Parathyroid adenoma (tissue), 2 donors: ENCODE measurements around the gene DXO.
"Not testable (repeated sequence)": the region's sequence is repeated elsewhere in the genome, so short reads cannot be mapped to it uniquely, and the experiment has no call there.

Experiments
- H2AFZ ChIP-seq: fragments of 300-600 bp; sonication (generic); one replicate; pipeline ENCODE4 v1.7.0; 2017; ENCODE audit warnings: antibody characterized with exemption, mild to moderate bottlenecking
- H3K27ac ChIP-seq: fragments of 300-600 bp; sonication (generic); one replicate; pipeline ENCODE4 v1.7.0; 2017
- H3K27me3 ChIP-seq: fragments of 300-600 bp; sonication (generic); one replicate; pipeline ENCODE4 v1.7.0; 2017; ENCODE audit warnings: low read length; ENCODE audit not compliant: control insufficient read depth, insufficient read depth
- H3K36me3 ChIP-seq: fragments of 300-600 bp; sonication (generic); one replicate; pipeline ENCODE4 v1.7.0; 2017; ENCODE audit warnings: low read length; ENCODE audit not compliant: control insufficient read depth, insufficient read depth
- H3K4me1 ChIP-seq: fragments of 300-600 bp; sonication (generic); one replicate; pipeline ENCODE4 v1.7.0; 2017; ENCODE audit warnings: control low read depth
- H3K4me2 ChIP-seq: fragments of 300-600 bp; sonication (generic); one replicate; pipeline ENCODE4 v1.7.0; 2017; ENCODE audit warnings: low read length
- H3K4me3 ChIP-seq: fragments of 300-600 bp; sonication (generic); one replicate; pipeline ENCODE4 v1.7.0; 2017; ENCODE audit warnings: low read depth, low read length
- H3K79me2 ChIP-seq: fragments of 300-600 bp; sonication (generic); one replicate; pipeline ENCODE4 v1.7.0; 2017; ENCODE audit warnings: control low read depth
- H3K9ac ChIP-seq: fragments of 300-600 bp; sonication (generic); one replicate; pipeline ENCODE4 v1.7.0; 2017; ENCODE audit warnings: mild to moderate bottlenecking
- H3K9me3 ChIP-seq: fragments of 300-600 bp; sonication (generic); one replicate; pipeline ENCODE4 v1.7.0; 2017; ENCODE audit warnings: low read length; ENCODE audit not compliant: control insufficient read depth
- CTCF ChIP-seq: fragments of 300-600 bp; sonication (generic); IDR thresholded peaks from one replicate; pipeline ENCODE4 v1.7.0; 2017; ENCODE audit warnings: antibody characterized with exemption, mild to moderate bottlenecking
- donor health status: primary hyperparathyroidism.

DXO gene

GRCh38 chr6:31971993-31972708 lies at the start of gene DXO:
Gene DXO, minus strand, starts transcription at chr6:31972138. Its CDS starts 463 bp downstream, at chr6:31971675.
- Histone ChIP-seq H3K9ac (peak within 1 kb of the TSS; percentile 69), H3K4me3 (peak within 1 kb of the TSS; percentile 92), H3K79me2 (peaks cover 16% of the 10 kb centered on the region), H3K4me1 (peaks cover 15% of the 10 kb centered on the region), H3K9me3 (no peaks in the 10 kb centered on the region), H3K27ac (peak within 1 kb of the TSS; percentile 95), H3K36me3 (no peaks in the 10 kb centered on the region), H3K4me2 (peak within 1 kb of the TSS; percentile 87), H2AFZ (peak within 1 kb of the TSS; percentile 93), H3K27me3 (no peaks in the 10 kb centered on the region)
- TF ChIP-seq CTCF, result no peak

DNA sequence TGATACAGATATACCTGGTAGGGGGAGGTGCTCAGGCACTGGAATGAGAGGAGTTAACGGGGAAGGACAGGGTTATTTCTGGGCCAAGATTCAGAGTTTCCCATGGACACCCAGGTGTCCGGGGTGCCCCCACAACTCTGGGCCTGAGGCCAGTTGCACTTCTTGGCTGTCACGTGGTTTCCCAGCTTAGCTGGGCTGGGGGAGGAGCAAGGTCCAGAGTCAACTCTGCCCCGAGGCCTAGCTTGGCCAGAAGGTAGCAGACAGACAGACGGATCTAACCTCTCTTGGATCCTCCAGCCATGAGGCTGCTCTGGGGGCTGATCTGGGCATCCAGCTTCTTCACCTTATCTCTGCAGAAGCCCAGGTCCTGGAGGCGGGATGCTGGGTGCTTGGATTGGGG lies 42.6 kb upstream of the DXO start, which contains the start of gene C4B:
Gene C4B, plus strand, starts transcription at position 249 of the 400 bp plus-strand sequence. Its CDS starts 51 bp downstream, at position 300.
- not testable (repeated sequence) for H3K9me3 ChIP-seq, H2AFZ ChIP-seq, H3K9ac ChIP-seq, H3K4me1 ChIP-seq, H3K27me3 ChIP-seq, H3K27ac ChIP-seq, H3K4me2 ChIP-seq, H3K4me3 ChIP-seq, H3K79me2 ChIP-seq, H3K36me3 ChIP-seq

- H3K27me3 ChIP-seq, H3K9ac ChIP-seq: not testable (repeated sequence)
Measured at GRCh38 chr6:32013738-32014137, 41.8 kb upstream of the DXO start.

GRCh38 chr6:32012941-32013617 lies 41.1 kb upstream of the DXO start:
- not testable (repeated sequence) for H3K79me2 ChIP-seq, H2AFZ ChIP-seq, H3K4me2 ChIP-seq, H3K36me3 ChIP-seq, H3K4me3 ChIP-seq, H3K9me3 ChIP-seq, H3K9ac ChIP-seq, H3K27ac ChIP-seq, H3K4me1 ChIP-seq, H3K27me3 ChIP-seq

More at GRCh38 chr6:32013738-32014137, 41.8 kb upstream of the DXO start:
- H3K4me2 ChIP-seq, H2AFZ ChIP-seq, H3K36me3 ChIP-seq, H3K79me2 ChIP-seq, H3K9me3 ChIP-seq, H3K27ac ChIP-seq, H3K4me1 ChIP-seq, H3K4me3 ChIP-seq: not testable (repeated sequence)

DNA sequence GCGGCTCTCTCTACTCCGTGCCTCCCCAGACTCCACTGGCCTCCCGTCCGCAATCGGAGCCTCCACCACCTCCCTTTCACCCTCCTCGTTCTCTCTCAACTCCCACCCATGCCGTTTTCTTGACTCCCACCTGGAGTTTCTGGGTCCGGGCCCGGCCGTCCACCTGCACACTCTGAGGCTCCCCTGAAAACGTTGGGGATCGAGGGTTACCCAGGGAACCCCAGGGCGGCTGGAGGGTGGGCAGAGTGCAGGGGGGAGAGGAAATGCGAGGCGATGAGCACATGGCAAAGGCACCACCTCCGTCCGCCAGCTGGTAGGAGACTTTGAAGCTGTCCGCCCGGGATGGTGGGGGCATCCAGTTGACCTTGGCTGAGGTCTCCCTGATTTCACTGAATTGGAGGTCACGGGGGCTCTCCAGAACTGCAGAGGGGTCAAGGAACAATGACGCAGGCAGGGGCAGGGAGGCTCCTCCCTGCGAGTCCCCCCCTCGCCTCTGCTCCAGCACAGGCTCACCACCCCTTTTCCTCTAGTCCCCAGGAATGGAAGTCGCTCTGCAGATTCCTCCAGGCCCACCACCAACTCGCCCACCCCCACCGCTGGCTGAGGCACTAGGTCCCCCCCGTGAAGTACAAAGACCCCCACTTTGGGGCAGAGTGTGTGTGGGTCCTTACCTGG lies 39.1 kb upstream of the DXO start:
- not testable (repeated sequence) for H3K4me3 ChIP-seq, H3K27me3 ChIP-seq, H3K4me1 ChIP-seq, H3K4me2 ChIP-seq, H3K9ac ChIP-seq, H3K27ac ChIP-seq, H3K36me3 ChIP-seq, H3K79me2 ChIP-seq, H3K9me3 ChIP-seq, H2AFZ ChIP-seq

- not testable (repeated sequence) for H2AFZ ChIP-seq, H3K9me3 ChIP-seq, H3K27me3 ChIP-seq, H3K27ac ChIP-seq, H3K4me1 ChIP-seq, H3K79me2 ChIP-seq, H3K4me3 ChIP-seq, H3K36me3 ChIP-seq, H3K4me2 ChIP-seq, H3K9ac ChIP-seq
Measured at GRCh38 chr6:32009537-32009936, 37.6 kb upstream of the DXO start.

- not testable (repeated sequence) for H3K9me3 ChIP-seq, H3K4me3 ChIP-seq, H3K9ac ChIP-seq, H3K4me1 ChIP-seq, H3K27me3 ChIP-seq, H3K27ac ChIP-seq, H3K79me2 ChIP-seq, H3K36me3 ChIP-seq, H2AFZ ChIP-seq, H3K4me2 ChIP-seq
Measured at GRCh38 chr6:32008616-32009015, 36.7 kb upstream of the DXO start.

DNA sequence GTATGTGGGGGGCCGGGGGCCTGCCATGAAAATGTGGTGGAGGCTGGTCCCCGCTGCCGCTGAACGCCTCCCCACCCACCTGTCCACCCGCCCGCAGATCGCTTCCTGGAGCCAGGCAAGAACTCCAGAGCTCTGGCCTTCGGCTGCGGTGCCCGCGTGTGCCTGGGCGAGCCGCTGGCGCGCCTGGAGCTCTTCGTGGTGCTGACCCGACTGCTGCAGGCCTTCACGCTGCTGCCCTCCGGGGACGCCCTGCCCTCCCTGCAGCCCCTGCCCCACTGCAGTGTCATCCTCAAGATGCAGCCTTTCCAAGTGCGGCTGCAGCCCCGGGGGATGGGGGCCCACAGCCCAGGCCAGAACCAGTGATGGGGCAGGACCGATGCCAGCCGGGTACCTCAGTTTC lies 36.1 kb upstream of the DXO start:
- not testable (repeated sequence) for H3K79me2 ChIP-seq, H3K27me3 ChIP-seq, H3K9me3 ChIP-seq, H3K27ac ChIP-seq, H3K4me3 ChIP-seq, H3K4me2 ChIP-seq, H2AFZ ChIP-seq, H3K9ac ChIP-seq, H3K36me3 ChIP-seq, H3K4me1 ChIP-seq

DNA sequence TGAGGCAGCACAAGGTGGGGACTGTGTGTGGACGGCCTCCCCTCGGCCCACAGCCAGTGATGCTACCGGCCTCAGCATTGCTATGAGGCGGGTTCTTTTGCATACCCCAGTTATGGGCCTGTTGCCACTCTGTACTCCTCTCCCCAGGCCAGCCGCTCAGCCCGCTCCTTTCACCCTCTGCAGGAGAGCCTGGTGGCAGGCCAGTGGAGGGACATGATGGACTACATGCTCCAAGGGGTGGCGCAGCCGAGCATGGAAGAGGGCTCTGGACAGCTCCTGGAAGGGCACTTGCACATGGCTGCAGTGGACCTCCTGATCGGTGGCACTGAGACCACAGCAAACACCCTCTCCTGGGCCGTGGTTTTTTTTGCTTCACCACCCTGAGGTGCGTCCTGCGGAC lies 35.1 kb upstream of the DXO start:
- not testable (repeated sequence) for H3K4me3 ChIP-seq, H3K4me2 ChIP-seq, H3K36me3 ChIP-seq, H3K27ac ChIP-seq, H2AFZ ChIP-seq, H3K9ac ChIP-seq, H3K9me3 ChIP-seq, H3K4me1 ChIP-seq, H3K79me2 ChIP-seq, H3K27me3 ChIP-seq

DNA sequence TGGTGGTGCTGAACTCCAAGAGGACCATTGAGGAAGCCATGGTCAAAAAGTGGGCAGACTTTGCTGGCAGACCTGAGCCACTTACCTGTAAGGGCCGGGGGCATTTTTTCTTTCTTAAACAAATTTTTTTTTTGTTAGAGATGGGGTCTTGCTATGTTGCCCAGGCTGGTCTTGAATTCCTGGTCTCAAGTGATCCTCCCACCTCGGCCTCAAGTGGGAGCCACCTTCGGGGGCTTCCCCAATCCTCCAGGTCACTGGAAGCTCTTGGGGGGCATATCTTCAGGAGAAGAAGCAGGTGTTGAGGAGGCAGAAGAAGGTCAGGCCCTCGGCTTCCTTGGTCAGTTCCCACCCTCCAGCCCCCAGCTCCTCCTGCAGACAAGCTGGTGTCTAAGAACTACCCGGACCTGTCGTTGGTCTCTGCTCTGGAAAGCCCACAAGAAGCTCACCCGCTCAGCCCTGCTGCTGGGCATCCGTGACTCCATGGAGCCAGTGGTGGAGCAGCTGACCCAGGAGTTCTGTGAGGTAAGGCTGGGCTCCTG lies 34.1 kb upstream of the DXO start:
- not testable (repeated sequence) for H3K9ac ChIP-seq, H2AFZ ChIP-seq, H3K4me3 ChIP-seq, H3K4me1 ChIP-seq, H3K27me3 ChIP-seq, H3K79me2 ChIP-seq, H3K27ac ChIP-seq, H3K36me3 ChIP-seq, H3K4me2 ChIP-seq, H3K9me3 ChIP-seq
